Smooth muscle cell (in vitro differentiated cells): ENCODE measurements around the gene NPAS1. TPM values are rescaled to one million over a fixed set of nuclear protein-coding genes. Genes with fewer than 3 reads are reported as not detected.
A peak's percentile ranks its signal among the peaks of the same experiment; 100 is the strongest.

Source experiments
- DNase-seq: peaks from one replicate; lab custom pipeline; 2025; ENCODE audit not compliant: unreplicated experiment; lab: John Stamatoyannopoulos, UW
- H2AFZ ChIP-seq: fragments of 200-600 bp; sonication (generic); 2 replicates; pipeline ENCODE4 v1.6.0; 2016; ENCODE audit warnings: antibody characterized with exemption, low read depth, mild to moderate bottlenecking
- H3F3A ChIP-seq: fragments of 200-600 bp; sonication (generic); 2 replicates; pipeline ENCODE4 v1.6.0; 2017; ENCODE audit warnings: antibody characterized with exemption, low read depth
- H3K27ac ChIP-seq: fragments of 200-600 bp; sonication (generic); 2 replicates; pipeline ENCODE4 v1.5.1; 2016; ENCODE audit warnings: low read depth, mild to moderate bottlenecking
- H3K27me3 ChIP-seq: fragments of 200-600 bp; sonication (generic); 2 replicates; pipeline ENCODE4 v1.6.1; 2016; ENCODE audit warnings: low read depth, mild to moderate bottlenecking
- H3K36me3 ChIP-seq: fragments of 200-600 bp; sonication (generic); 2 replicates; pipeline ENCODE4 v1.5.1; 2016; ENCODE audit warnings: low read depth
- H3K4me1 ChIP-seq: fragments of 200-600 bp; sonication (generic); 2 replicates; pipeline ENCODE4 v1.5.1; 2016; ENCODE audit warnings: low read depth
- H3K4me2 ChIP-seq: fragments of 200-600 bp; sonication (generic); 2 replicates; pipeline ENCODE4 v1.6.0; 2016; ENCODE audit warnings: mild to moderate bottlenecking
- H3K4me3 ChIP-seq: fragments of 200-600 bp; sonication (generic); 2 replicates; pipeline ENCODE4 v1.5.1; 2016; ENCODE audit warnings: mild to moderate bottlenecking
- H3K79me2 ChIP-seq: fragments of 200-600 bp; sonication (generic); 2 replicates; pipeline ENCODE4 v1.6.0; 2016; ENCODE audit warnings: low read depth, mild to moderate bottlenecking
- H3K9ac ChIP-seq: fragments of 200-600 bp; sonication (generic); 2 replicates; pipeline ENCODE4 v1.6.0; 2016; ENCODE audit warnings: low read depth
- H3K9me3 ChIP-seq: fragments of 200-600 bp; sonication (generic); replicated peaks from 2 replicates; pipeline ENCODE4 v1.5.1; 2016; ENCODE audit warnings: low read depth
- H4K20me1 ChIP-seq: fragments of 200-600 bp; sonication (generic); 2 replicates; pipeline ENCODE4 v1.6.0; 2016; ENCODE audit warnings: low read depth
- CTCF ChIP-seq: fragments of 200-600 bp; sonication (generic); IDR thresholded peaks from 2 replicates; pipeline ENCODE4 v1.5.1; 2017; ENCODE audit warnings: borderline replicate concordance, mild to moderate bottlenecking, antibody characterized with exemption; ENCODE audit not compliant: insufficient read depth, poor library complexity, severe bottlenecking
- WGBS: methylation state at CpG from one replicate; pipeline ENCODE4 v1.1.7; 2016; ENCODE audit warnings: low lambda C conversion rate; 5-methylcytosine and 5-hydroxymethylcytosine counted together
- polyA plus RNA-seq: library from polyadenylated mRNA; unstranded; fragments of >200 nt; fragmentation: Nextera tagmentation; extraction: Ambion mirVana; gene quantifications from 2 replicates; pipeline ENCODE4 v1.2.1, GENCODE V29; 2016
- total RNA-seq: library from RNA; depleted of rRNA; stranded (reverse); fragments of >200 nt; gene quantifications from 2 replicates; pipeline ENCODE4 v1.2.3, GENCODE V29; 2014

The NPAS1 gene, protein sequence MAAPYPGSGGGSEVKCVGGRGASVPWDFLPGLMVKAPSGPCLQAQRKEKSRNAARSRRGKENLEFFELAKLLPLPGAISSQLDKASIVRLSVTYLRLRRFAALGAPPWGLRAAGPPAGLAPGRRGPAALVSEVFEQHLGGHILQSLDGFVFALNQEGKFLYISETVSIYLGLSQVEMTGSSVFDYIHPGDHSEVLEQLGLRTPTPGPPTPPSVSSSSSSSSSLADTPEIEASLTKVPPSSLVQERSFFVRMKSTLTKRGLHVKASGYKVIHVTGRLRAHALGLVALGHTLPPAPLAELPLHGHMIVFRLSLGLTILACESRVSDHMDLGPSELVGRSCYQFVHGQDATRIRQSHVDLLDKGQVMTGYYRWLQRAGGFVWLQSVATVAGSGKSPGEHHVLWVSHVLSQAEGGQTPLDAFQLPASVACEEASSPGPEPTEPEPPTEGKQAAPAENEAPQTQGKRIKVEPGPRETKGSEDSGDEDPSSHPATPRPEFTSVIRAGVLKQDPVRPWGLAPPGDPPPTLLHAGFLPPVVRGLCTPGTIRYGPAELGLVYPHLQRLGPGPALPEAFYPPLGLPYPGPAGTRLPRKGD
- 0.49 and 0.76 TPM in 2 replicates for total RNA-seq
- 3.7 and 4.7 TPM in 2 replicates for polyA plus RNA-seq

DNA sequence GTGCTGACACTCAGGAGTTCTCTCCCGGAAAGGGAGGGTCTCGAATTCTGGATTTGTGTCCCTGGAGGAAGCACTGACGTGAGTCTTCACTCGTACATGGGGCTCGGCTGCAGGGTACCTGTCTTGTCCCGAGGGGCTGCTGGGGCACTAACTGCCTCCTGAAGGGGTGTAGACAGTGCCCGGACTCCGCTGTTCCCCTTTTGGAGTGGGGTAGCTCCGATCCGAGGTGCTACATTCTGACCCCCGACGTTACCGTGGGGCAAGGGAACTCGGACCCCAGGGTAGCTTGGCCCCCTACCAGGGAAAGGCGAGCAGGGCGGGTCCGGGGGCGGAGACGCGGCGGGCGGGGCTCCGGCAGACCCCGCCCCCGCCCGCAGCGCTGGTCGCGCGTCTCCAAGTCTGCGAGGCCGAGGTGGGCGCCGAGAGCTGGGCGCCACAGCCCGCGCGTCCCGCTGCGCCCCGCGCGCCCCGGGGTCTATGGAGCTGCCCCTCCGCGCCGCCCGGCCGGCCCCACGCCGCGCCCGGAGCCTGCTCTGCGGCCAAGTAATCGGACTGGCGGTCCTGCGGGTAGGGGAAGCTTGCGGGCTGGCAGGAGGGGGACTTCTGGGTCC is at the start of gene NPAS1:
TSS of gene NPAS1 (plus strand) at position 407 of the 611 bp plus-strand sequence. CDS start 1,211 bp downstream, outside the sequence.
- 5% methylated on average over 25 of the region's 58 CpGs for WGBS
- H3K27me3 ChIP-seq = peaks cover 55% of the 10 kb centered on the region
- H2AFZ ChIP-seq = no peak within 1 kb of the TSS
- DNase-seq = no peak
- no peak within 1 kb of the TSS for H3K9ac ChIP-seq
- H3K4me2 ChIP-seq = peak within 1 kb of the TSS; percentile 87
- H3K9me3 ChIP-seq = no peaks in the 10 kb centered on the region
- H3K27ac ChIP-seq = no peak within 1 kb of the TSS
- no peak for TF ChIP-seq CTCF
- H3K79me2 ChIP-seq = no peaks in the 10 kb centered on the region
- H3K4me3 ChIP-seq = peak within 1 kb of the TSS; percentile 44
- H3F3A ChIP-seq = no peaks in the 10 kb centered on the region
- H4K20me1 ChIP-seq = no peaks in the 10 kb centered on the region
- no peaks in the 10 kb centered on the region for H3K36me3 ChIP-seq
- H3K4me1 ChIP-seq = peaks cover 18% of the 10 kb centered on the region

DNA sequence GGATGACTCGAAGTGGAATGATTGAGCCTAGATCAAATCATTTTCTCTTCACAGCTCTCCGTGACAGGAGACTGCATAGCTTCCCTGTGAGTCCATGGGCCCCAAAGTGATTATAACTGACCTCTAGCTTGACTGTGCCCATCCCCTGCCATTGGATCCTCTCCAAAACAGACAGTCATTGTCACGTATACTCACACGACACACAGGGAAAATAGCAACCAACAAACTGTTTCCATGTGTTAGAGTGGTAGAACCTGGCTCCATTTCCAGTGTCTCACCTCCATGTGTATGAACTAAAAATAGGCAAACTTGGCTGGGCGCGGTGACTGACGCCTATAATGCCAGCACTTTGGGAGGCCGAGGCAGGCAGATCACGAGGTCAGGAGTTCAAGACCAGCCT is 48.8 kb upstream of the NPAS1 start:
- Histone ChIP-seq H3K4me1 (peaks cover 8% of the 10 kb centered on the region), H3K36me3 (no peaks in the 10 kb centered on the region), H4K20me1 (peaks cover 23% of the 10 kb centered on the region), H3K27me3 (no peaks in the 10 kb centered on the region), H3F3A (peaks cover 12% of the 10 kb centered on the region), H3K9ac (peak overlapping the region; percentile 63), H3K79me2 (peaks cover 6% of the 10 kb centered on the region), H3K4me2 (peak overlapping the region; percentile 47), H3K4me3 (no peak overlapping the region), H2AFZ (no peak overlapping the region), H3K27ac (peak overlapping the region; percentile 64), H3K9me3 (no peaks in the 10 kb centered on the region)
- 67% methylated on average over 9 of the region's 9 CpGs for WGBS
- no peak for DNase-seq
- no peak for TF ChIP-seq CTCF

- H3K27ac ChIP-seq = no peak overlapping the region
- H3K36me3 ChIP-seq = no peaks in the 10 kb centered on the region
- no peak overlapping the region for H3K4me3 ChIP-seq
- no peak for TF ChIP-seq CTCF
- H3K79me2 ChIP-seq = no peaks in the 10 kb centered on the region
- peaks cover 22% of the 10 kb centered on the region for H3K4me1 ChIP-seq
- H3K4me2 ChIP-seq = no peak overlapping the region
- H3K9ac ChIP-seq = no peak overlapping the region
- no peak for DNase-seq
- peaks cover 20% of the 10 kb centered on the region for H3F3A ChIP-seq
- no peak overlapping the region for H2AFZ ChIP-seq
- no peaks in the 10 kb centered on the region for H3K9me3 ChIP-seq
- H3K27me3 ChIP-seq = no peaks in the 10 kb centered on the region
- peaks cover 34% of the 10 kb centered on the region for H4K20me1 ChIP-seq
- 90% methylated on average over 7 of the region's 7 CpGs for WGBS
Measured at GRCh38 chr19:46972311-46972710, 47.3 kb upstream of the NPAS1 start.
